HEK293 (cell line): ENCODE measurements around the gene HEPACAM.
A peak's percentile ranks its signal among the peaks of the same experiment; 100 is the strongest.

Experiments
- GLI2 ChIP-seq: fragments of 450-650 bp; formaldehyde crosslinking; IDR thresholded peaks from 2 replicates; pipeline ENCODE4; 2017; ENCODE audit warnings: missing biosample characterization, missing genetic modification characterization, low read depth, borderline replicate concordance
- GLIS1 ChIP-seq: fragments of 450-650 bp; formaldehyde crosslinking; IDR thresholded peaks from 2 replicates; pipeline ENCODE4 v1.5.1; 2016; ENCODE audit warnings: missing biosample characterization, missing genetic modification characterization
- KLF10 ChIP-seq: fragments of 450-650 bp; IDR thresholded peaks from 2 replicates; pipeline ENCODE4 v1.5.1; 2018; ENCODE audit warnings: missing biosample characterization, mild to moderate bottlenecking, missing genetic modification characterization
- KLF8 ChIP-seq: fragments of 450-650 bp; formaldehyde crosslinking; IDR thresholded peaks from 2 replicates; pipeline ENCODE4 v1.5.1; 2016; ENCODE audit warnings: missing biosample characterization, missing genetic modification characterization
- PRDM1 ChIP-seq: fragments of 450-650 bp; formaldehyde crosslinking; IDR thresholded peaks from 2 replicates; pipeline ENCODE4; 2016; ENCODE audit warnings: missing biosample characterization, missing genetic modification characterization
- SALL2 ChIP-seq: fragments of 450-650 bp; formaldehyde crosslinking; IDR thresholded peaks from 2 replicates; pipeline ENCODE4 v1.5.0; 2017; ENCODE audit warnings: missing biosample characterization, mild to moderate bottlenecking, missing genetic modification characterization, borderline replicate concordance
- SP3 ChIP-seq: fragments of 450-650 bp; formaldehyde crosslinking; IDR thresholded peaks from 2 replicates; pipeline ENCODE4 v1.5.1; 2016; ENCODE audit warnings: missing biosample characterization, missing genetic modification characterization
- ZEB2 ChIP-seq: fragments of 450-650 bp; formaldehyde crosslinking; IDR thresholded peaks from 2 replicates; pipeline ENCODE4 v1.5.1; 2016; ENCODE audit warnings: missing biosample characterization, missing genetic modification characterization
- ZFP41 ChIP-seq: fragments of 450-650 bp; formaldehyde crosslinking; IDR thresholded peaks from 2 replicates; pipeline ENCODE4 v1.5.1; 2016; ENCODE audit warnings: missing biosample characterization, missing genetic modification characterization, borderline replicate concordance
- ZFP69B ChIP-seq: fragments of 450-650 bp; formaldehyde crosslinking; IDR thresholded peaks from 2 replicates; pipeline ENCODE4 v1.5.1; 2016; ENCODE audit warnings: missing biosample characterization, missing genetic modification characterization
- ZNF138 ChIP-seq: fragments of 450-650 bp; formaldehyde crosslinking; IDR thresholded peaks from 2 replicates; pipeline ENCODE4 v1.5.1; 2016; ENCODE audit warnings: missing biosample characterization, missing genetic modification characterization, borderline replicate concordance
- ZNF169 ChIP-seq: fragments of 450-650 bp; formaldehyde crosslinking; IDR thresholded peaks from 2 replicates; pipeline ENCODE4 v1.5.1; 2016; ENCODE audit warnings: missing biosample characterization, missing genetic modification characterization
- ZNF274 ChIP-seq, 2 experiments: fragments of 200-500 bp in 1 of 2; fragments of 450-650 bp in 1 of 2; sonication (Bioruptor generic) in 1 of 2; formaldehyde crosslinking in 1 of 2; IDR thresholded peaks; 2 replicates each; pipeline versions ENCODE4 v1.5.1 to v1.6.1; 2014 to 2016; ENCODE audit warnings: borderline replicate concordance in 1 of 2, inconsistent platforms in 1 of 2, low read length in 1 of 2, missing biosample characterization in 1 of 2, missing genetic modification characterization in 1 of 2
- ZNF350 ChIP-seq: fragments of 450-650 bp; formaldehyde crosslinking; IDR thresholded peaks from 2 replicates; pipeline ENCODE4 v1.5.0; 2017; ENCODE audit warnings: missing biosample characterization, mild to moderate bottlenecking, missing genetic modification characterization
- ZNF423 ChIP-seq: fragments of 450-650 bp; formaldehyde crosslinking; IDR thresholded peaks from 2 replicates; pipeline ENCODE4 v1.5.1; 2016; ENCODE audit warnings: missing biosample characterization, missing genetic modification characterization
- ZNF48 ChIP-seq: fragments of 450-650 bp; formaldehyde crosslinking; IDR thresholded peaks from 2 replicates; pipeline ENCODE4 v1.5.1; 2016; ENCODE audit warnings: missing biosample characterization, missing genetic modification characterization
- ZNF561 ChIP-seq: fragments of 450-650 bp; IDR thresholded peaks from 2 replicates; pipeline ENCODE4 v1.5.1; 2018; ENCODE audit warnings: missing biosample characterization, missing genetic modification characterization, borderline replicate concordance
- ZNF623 ChIP-seq: fragments of 450-650 bp; formaldehyde crosslinking; IDR thresholded peaks from 2 replicates; pipeline ENCODE4 v1.5.1; 2016; ENCODE audit warnings: missing biosample characterization, missing genetic modification characterization
- ZNF660 ChIP-seq: fragments of 450-650 bp; IDR thresholded peaks from 2 replicates; pipeline ENCODE4 v1.5.1; 2018; ENCODE audit warnings: missing biosample characterization, mild to moderate bottlenecking, missing genetic modification characterization
- ZNF670 ChIP-seq: fragments of 450-650 bp; formaldehyde crosslinking; IDR thresholded peaks from 2 replicates; pipeline ENCODE4 v1.5.1; 2016; ENCODE audit warnings: missing biosample characterization, missing genetic modification characterization, low read depth
- ZNF777 ChIP-seq: fragments of 450-650 bp; formaldehyde crosslinking; IDR thresholded peaks from 2 replicates; pipeline ENCODE4 v1.5.1; 2017; ENCODE audit warnings: missing biosample characterization, missing genetic modification characterization, borderline replicate concordance
- ZNF791 ChIP-seq: fragments of 450-650 bp; formaldehyde crosslinking; IDR thresholded peaks from 2 replicates; pipeline ENCODE4 v1.5.1; 2016; ENCODE audit warnings: missing biosample characterization, missing genetic modification characterization
- ZSCAN16 ChIP-seq: fragments of 450-650 bp; formaldehyde crosslinking; IDR thresholded peaks from 2 replicates; pipeline ENCODE4 v1.5.1; 2016; ENCODE audit warnings: missing biosample characterization, missing genetic modification characterization
- ZSCAN23 ChIP-seq: fragments of 450-650 bp; formaldehyde crosslinking; IDR thresholded peaks from 2 replicates; pipeline ENCODE4 v1.5.1; 2016; ENCODE audit warnings: missing biosample characterization, missing genetic modification characterization
- TF ChIP-seq, protein P1 (sequence below): fragments of 450-650 bp; formaldehyde crosslinking; IDR thresholded peaks from 2 replicates; pipeline ENCODE4 v1.5.1; 2016; ENCODE audit warnings: missing biosample characterization, missing genetic modification characterization
- TF ChIP-seq, protein P2 (sequence below): fragments of 450-650 bp; formaldehyde crosslinking; IDR thresholded peaks from 2 replicates; pipeline ENCODE4 v1.5.1; 2016; ENCODE audit warnings: missing biosample characterization, missing genetic modification characterization, low read depth
- TF ChIP-seq, protein P3 (sequence below): sonication (generic); formaldehyde crosslinking; IDR thresholded peaks from 2 replicates; pipeline ENCODE4 v1.8.1; 2022; ENCODE audit warnings: mild to moderate bottlenecking, moderate library complexity, missing genetic modification reagents
- TF ChIP-seq, protein P4 (sequence below): fragments of 450-650 bp; formaldehyde crosslinking; IDR thresholded peaks from 2 replicates; pipeline ENCODE4 v1.5.1; 2017; ENCODE audit warnings: missing biosample characterization, missing genetic modification characterization

The HEPACAM gene

DNA sequence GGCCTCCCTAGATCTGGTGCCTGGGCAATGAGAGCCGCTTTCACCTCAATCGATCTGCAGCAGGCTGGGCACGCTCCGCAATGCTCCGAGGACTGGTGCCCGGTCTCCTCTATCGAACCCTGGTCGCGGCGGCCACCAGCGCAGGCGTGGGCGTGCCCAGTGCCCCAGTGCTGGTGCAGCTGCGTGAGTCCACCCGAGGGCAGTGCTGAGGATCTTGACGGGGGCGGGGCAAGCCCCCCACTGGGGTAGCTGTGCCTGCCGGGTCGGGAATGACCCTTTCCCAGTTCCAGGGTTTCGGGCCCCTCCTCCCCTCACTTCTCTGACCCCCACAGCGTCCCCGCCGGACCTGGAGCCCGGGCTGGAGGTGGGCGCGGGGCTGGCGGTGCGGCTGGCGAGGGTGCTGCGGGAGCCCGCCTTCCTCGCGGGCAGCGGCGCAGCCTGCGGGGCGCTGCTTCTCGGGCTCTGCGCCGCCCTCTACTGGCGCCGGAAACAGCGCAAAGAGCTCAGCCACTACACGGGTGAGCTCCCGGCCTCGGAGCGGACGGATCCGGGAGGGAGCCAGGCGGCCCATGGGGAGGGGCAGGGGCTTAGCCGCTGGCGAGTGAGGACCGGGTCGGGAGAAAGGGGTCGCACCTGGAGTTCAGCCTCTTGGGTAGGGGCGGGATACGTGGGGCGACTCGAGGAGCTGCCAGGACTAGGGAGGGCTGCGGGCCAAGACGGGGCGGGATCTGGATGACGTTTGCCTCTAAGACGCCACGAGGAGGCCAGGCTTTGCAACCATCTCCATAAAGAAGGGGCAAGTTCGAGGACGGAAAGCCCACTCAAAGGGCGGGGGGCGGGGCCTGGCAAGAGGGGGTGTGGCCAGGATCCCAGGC is 59.7 kb downstream of the HEPACAM start (continued):
- TF ChIP-seq, protein P1, sequence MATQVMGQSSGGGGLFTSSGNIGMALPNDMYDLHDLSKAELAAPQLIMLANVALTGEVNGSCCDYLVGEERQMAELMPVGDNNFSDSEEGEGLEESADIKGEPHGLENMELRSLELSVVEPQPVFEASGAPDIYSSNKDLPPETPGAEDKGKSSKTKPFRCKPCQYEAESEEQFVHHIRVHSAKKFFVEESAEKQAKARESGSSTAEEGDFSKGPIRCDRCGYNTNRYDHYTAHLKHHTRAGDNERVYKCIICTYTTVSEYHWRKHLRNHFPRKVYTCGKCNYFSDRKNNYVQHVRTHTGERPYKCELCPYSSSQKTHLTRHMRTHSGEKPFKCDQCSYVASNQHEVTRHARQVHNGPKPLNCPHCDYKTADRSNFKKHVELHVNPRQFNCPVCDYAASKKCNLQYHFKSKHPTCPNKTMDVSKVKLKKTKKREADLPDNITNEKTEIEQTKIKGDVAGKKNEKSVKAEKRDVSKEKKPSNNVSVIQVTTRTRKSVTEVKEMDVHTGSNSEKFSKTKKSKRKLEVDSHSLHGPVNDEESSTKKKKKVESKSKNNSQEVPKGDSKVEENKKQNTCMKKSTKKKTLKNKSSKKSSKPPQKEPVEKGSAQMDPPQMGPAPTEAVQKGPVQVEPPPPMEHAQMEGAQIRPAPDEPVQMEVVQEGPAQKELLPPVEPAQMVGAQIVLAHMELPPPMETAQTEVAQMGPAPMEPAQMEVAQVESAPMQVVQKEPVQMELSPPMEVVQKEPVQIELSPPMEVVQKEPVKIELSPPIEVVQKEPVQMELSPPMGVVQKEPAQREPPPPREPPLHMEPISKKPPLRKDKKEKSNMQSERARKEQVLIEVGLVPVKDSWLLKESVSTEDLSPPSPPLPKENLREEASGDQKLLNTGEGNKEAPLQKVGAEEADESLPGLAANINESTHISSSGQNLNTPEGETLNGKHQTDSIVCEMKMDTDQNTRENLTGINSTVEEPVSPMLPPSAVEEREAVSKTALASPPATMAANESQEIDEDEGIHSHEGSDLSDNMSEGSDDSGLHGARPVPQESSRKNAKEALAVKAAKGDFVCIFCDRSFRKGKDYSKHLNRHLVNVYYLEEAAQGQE, result no peak
- TF ChIP-seq KLF10 (tag by site-specific recombination), result 0 out of 2 replicates have a peak, but pooled peaks have one; percentile 14
- no peak for TF ChIP-seq SALL2
- no peak for TF ChIP-seq ZNF169
- no peak for TF ChIP-seq ZNF623
- 0 out of 2 replicates have a peak, but pooled peaks have one; percentile 11 for TF ChIP-seq ZNF423 (tag by site-specific recombination)
- peak; percentile 70 for TF ChIP-seq GLIS1 (tag by site-specific recombination)
- no peak for TF ChIP-seq ZSCAN16 (tag by site-specific recombination)
- peak; percentile 55; the same call in 1 of the 2 replicates for TF ChIP-seq ZFP69B (tag by site-specific recombination)
- TF ChIP-seq ZNF777 (tag by site-specific recombination), result peak; percentile 37; the same call in 1 of the 2 replicates
- TF ChIP-seq ZNF48 (tag by site-specific recombination), result no peak
- peak; percentile 86 for TF ChIP-seq ZEB2
- peak; percentile 94 for TF ChIP-seq SP3 (tag by site-specific recombination)
- peak; percentile 81 for TF ChIP-seq ZNF660 (tag by site-specific recombination)
- TF ChIP-seq ZNF274 (IDR thresholded peaks at IDR 0.05; ENCODE audit: low read length), result no peak
- TF ChIP-seq ZNF274 (tag by site-specific recombination; IDR thresholded peaks at IDR 0.05; ENCODE audit: borderline replicate concordance), result no peak
- no peak for TF ChIP-seq ZNF350 (tag by site-specific recombination)
- no peak for TF ChIP-seq ZNF670 (tag by site-specific recombination)
- TF ChIP-seq, protein P2, sequence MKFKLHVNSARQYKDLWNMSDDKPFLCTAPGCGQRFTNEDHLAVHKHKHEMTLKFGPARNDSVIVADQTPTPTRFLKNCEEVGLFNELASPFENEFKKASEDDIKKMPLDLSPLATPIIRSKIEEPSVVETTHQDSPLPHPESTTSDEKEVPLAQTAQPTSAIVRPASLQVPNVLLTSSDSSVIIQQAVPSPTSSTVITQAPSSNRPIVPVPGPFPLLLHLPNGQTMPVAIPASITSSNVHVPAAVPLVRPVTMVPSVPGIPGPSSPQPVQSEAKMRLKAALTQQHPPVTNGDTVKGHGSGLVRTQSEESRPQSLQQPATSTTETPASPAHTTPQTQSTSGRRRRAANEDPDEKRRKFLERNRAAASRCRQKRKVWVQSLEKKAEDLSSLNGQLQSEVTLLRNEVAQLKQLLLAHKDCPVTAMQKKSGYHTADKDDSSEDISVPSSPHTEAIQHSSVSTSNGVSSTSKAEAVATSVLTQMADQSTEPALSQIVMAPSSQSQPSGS (tag by site-specific recombination), result peak; percentile 19; the same call in 1 of the 2 replicates
- TF ChIP-seq PRDM1 (tag by site-specific recombination), result no peak
- no peak for TF ChIP-seq ZSCAN23 (tag by site-specific recombination)
- TF ChIP-seq ZFP41 (tag by site-specific recombination), result no peak
- TF ChIP-seq, protein P3, sequence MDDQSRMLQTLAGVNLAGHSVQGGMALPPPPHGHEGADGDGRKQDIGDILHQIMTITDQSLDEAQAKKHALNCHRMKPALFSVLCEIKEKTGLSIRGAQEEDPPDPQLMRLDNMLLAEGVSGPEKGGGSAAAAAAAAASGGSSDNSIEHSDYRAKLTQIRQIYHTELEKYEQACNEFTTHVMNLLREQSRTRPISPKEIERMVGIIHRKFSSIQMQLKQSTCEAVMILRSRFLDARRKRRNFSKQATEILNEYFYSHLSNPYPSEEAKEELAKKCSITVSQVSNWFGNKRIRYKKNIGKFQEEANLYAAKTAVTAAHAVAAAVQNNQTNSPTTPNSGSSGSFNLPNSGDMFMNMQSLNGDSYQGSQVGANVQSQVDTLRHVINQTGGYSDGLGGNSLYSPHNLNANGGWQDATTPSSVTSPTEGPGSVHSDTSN (CRISPR knock-in tag), result peak; percentile 83; the same call in 1 of the 2 replicates
- TF ChIP-seq ZNF791 (tag by site-specific recombination), result no peak
- TF ChIP-seq ZNF561, result peak; percentile 97
- no peak for TF ChIP-seq ZNF138 (tag by site-specific recombination)
- no peak for TF ChIP-seq GLI2 (tag by site-specific recombination)
- TF ChIP-seq KLF8 (tag by site-specific recombination), result peak; percentile 84; the same call in 1 of the 2 replicates
- TF ChIP-seq, protein P4, sequence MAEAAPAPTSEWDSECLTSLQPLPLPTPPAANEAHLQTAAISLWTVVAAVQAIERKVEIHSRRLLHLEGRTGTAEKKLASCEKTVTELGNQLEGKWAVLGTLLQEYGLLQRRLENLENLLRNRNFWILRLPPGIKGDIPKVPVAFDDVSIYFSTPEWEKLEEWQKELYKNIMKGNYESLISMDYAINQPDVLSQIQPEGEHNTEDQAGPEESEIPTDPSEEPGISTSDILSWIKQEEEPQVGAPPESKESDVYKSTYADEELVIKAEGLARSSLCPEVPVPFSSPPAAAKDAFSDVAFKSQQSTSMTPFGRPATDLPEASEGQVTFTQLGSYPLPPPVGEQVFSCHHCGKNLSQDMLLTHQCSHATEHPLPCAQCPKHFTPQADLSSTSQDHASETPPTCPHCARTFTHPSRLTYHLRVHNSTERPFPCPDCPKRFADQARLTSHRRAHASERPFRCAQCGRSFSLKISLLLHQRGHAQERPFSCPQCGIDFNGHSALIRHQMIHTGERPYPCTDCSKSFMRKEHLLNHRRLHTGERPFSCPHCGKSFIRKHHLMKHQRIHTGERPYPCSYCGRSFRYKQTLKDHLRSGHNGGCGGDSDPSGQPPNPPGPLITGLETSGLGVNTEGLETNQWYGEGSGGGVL (tag by site-specific recombination), result peak; percentile 68
